ENCODE measurements around the gene ASIC1.

The ASIC1 gene

DNA sequence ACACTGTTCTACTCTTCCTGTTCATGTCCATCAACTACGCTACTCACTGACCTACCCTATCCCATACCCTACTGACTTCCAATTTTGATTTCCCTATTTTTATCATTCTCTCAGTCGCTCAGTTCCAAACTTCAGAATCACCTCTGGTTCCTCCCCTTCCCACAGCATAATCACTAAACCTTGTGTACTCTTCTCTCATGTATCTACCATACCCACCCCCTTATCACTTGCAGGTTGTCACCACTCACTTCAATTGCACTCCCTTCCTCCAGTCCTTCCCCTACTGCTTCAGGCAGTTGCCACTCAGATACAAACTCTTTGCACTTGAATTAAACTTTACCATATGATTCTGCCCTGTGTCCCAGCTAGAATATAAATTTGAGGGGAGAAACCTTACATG lies 38.4 kb upstream of the ASIC1 start:
- no peak for TF ChIP-seq CTCF (IDR thresholded peaks at IDR 0.05; ENCODE audit: low read depth, low read length)
- DNase-seq (ENCODE audit: extremely low read depth, low read depth), result no peak

DNA sequence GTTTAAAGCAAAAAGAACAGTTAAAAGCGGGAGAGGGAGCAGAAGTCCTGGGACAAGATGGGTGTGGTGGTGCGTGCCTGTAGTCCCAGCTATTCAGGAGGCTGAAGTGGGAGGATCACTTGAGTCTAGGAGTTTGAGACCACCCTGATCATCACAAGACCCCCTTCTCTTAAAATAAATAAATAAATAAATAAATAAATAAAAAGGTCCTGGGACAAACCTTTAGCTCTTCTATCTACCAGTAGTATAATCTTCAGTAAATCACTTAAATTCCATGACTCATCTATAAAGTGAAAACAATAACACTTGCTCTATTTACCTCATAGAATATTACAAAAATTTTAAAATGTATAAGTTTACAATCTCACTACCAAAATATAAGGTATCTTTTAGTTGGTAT lies 37.9 kb upstream of the ASIC1 start:
- no peak for TF ChIP-seq CTCF (IDR thresholded peaks at IDR 0.05; ENCODE audit: low read depth, low read length)
- DNase-seq (ENCODE audit: extremely low read depth, low read depth), result no peak

DNA sequence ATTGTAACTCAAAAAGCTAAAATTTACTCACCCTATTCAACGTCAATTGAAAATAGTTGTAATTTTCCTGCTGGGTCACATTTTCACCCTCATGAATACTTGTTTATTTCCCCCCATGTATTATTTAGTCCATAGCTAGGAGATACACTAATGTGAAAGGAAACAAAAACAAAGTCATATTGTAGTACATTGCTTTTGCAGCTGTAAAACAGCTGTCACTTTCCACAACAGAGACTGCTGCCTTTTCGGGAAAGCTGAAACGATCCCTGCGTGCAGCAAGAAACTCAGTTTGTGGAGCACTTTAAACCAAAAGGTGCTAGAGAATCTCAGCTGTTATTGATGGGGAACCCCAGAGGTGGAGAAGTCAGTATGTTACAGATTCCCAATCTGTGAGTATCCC lies 36.4 kb upstream of the ASIC1 start:
- TF ChIP-seq CTCF (IDR thresholded peaks at IDR 0.05; ENCODE audit: low read depth, low read length), result no peak
- DNase-seq (ENCODE audit: extremely low read depth, low read depth), result no peak

GRCh38 chr12:50022903-50023302 lies 34.5 kb upstream of the ASIC1 start:
- TF ChIP-seq CTCF (IDR thresholded peaks at IDR 0.05; ENCODE audit: low read depth, low read length), result no peak
- no peak for DNase-seq (ENCODE audit: extremely low read depth, low read depth)

- TF ChIP-seq CTCF (IDR thresholded peaks at IDR 0.05; ENCODE audit: low read depth, low read length), result no peak
- DNase-seq (ENCODE audit: extremely low read depth, low read depth), result no peak
These were observed 33.2 kb upstream of the ASIC1 start for GRCh38 chr12:50024227-50024626.

DNA sequence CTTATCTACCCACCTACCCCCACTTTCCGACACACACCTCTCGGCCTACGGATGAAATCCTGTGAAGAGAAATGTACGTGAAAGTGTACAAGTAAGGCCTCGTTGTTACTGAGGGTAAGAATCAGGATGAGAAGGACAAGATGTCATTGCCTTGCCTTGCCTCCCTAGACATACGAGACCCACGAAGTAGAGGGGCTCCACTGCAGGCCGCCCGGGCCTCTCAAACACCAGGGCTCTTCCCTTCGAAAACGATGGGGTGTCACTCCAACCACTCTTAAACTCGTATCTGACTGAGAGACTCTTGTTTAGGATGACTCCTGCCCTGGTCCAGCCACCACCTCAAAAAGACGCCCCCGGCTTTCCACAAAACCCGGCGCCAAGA lies 32.6 kb upstream of the ASIC1 start:
- TF ChIP-seq CTCF (IDR thresholded peaks at IDR 0.05; ENCODE audit: low read depth, low read length), result no peak
- DNase-seq (ENCODE audit: extremely low read depth, low read depth), result no peak

DNA sequence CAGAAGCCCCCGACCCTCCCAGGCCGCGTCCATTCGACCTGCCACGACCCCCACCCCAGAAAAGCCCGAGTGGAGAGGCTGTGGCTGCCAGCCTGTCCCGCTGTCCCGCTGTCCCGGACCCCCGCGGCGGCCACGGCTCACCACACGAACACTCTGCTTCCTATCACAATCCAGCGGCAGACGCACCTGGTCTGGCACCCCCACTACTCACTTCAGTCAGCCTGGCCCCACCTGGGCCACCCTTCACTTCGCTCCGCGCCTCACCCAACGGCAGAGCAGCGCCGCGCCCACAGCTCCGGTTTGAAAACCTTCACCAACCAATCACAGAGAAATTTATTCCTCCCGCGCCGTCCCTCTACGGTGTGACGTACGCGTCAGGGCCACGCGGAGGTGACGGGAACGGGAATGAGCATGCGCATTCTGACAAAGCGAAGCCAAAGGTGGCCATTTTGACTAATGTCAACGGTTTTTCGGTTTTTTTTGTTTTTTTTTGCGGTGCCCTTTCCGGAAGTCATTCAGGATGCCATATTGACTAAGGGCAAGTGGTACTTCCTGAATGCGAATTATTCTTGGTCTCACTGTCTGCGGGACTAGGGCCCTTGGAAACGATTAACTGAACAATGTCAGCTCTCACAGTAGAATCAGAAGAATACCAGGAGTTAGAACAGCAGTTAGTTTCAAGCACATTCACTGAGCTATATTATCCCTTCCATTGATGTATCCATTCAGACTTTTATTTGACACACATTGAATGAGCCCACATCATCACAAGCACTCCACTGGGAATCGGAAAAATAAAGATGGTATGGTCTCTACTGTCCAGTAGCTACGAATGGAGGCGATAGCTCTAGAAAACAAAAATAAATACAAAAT lies 32.0 kb upstream of the ASIC1 start, which contains the start of gene RACGAP1:
RACGAP1 (minus strand) TSS at position 308 of the 873 bp plus-strand sequence. CDS start 8,779 bp downstream, outside the sequence.
- TF ChIP-seq CTCF (IDR thresholded peaks at IDR 0.05; ENCODE audit: low read depth, low read length), result no peak
- peak; percentile 94 for DNase-seq (ENCODE audit: extremely low read depth, low read depth)
